NCI-H345 treated with DMSO at 0.1 percent for 48 hours (cell line): Measurements from ENCODE around the gene P2RY6.

Experiments used
- DNase-seq: peaks from one replicate; lab custom pipeline; 2025; ENCODE audit not compliant: unreplicated experiment; lab: John Stamatoyannopoulos, UW

P2RY6 gene

DNA sequence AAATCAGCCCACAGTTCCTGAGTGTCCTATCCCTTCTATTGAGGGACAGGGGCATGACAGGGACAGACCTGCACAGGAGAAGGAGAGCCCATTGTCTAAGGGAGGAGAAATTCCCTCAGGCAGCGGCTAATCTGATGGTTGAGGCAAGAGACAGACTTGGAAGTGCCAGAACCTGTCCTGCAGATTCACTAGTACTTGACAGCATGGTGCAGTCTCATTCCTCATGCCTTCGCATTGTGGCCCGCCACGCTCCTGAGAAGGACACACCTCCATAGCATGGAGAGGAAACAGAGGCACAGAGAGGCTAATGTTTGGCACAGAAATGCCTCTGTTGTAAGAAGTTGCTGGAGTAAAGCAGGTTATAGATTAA, 3.2 kb downstream of the P2RY6 start:
- DNase-seq = no peak

DNA sequence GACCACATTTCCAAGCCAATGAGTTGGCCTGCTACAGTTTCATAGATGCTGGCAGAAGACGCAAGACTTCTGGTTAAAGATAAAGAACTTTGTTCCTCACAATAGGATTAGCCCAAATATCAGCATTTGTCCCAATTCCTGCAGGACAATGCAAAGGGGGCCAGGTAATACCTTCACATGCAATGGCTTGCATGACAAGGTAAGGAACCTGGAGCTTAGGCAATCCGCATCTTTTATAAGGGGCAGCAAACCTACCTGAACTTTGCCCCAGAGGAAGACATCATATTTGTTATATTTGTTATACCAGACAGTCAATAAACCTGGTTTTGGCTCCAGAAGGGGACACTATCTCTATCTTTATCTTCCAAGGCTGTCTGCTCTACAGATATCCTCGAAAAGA, 5.3 kb downstream of the P2RY6 start:
- no peak for DNase-seq

DNA sequence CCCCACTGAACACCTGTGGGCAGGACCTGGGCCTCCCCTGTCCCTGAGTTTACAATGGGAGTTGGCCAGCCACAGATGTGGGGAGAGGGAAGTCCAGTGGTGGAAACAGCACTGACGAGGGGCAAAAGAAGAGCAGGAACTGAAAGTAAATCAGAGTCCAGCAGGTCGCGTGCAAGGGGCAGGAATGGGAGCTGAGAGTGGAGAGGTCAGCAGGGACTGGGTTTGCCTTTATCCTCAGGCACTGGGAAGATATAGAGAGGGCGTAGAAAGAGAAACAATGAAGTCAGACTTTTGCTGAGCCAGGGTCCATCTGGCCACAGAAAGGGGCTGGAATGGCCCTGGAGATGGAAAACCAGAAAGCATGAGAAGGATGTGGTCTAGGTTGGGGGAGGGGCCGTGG, 8.5 kb downstream of the P2RY6 start:
- no peak for DNase-seq

DNA sequence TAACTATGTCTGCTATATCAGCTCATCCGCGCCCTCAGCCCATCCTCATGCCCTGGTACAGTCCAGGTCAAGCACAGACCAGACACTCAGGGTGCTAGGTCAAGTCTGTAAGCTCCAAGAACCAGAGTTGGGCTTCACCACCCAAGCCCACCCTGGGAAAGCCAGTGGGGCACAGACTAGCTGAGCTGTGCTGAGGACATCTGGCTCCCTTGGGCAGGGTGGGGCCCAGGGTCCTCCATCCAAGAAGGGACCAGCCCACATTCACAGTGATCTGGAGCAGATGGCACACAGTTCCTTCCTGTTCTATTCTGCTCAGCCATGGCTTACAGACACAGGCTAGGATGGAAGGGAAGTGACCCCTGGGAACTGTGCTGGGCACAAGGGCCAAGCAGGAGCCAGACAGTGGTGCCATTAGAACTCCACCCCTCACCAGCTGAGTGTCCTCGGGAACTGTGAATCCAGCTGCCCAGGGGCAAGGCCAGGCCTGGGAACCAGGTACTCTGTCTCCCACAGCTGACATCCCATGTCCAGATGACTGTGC, 9.1 kb downstream of the P2RY6 start:
- no peak for DNase-seq

DNA sequence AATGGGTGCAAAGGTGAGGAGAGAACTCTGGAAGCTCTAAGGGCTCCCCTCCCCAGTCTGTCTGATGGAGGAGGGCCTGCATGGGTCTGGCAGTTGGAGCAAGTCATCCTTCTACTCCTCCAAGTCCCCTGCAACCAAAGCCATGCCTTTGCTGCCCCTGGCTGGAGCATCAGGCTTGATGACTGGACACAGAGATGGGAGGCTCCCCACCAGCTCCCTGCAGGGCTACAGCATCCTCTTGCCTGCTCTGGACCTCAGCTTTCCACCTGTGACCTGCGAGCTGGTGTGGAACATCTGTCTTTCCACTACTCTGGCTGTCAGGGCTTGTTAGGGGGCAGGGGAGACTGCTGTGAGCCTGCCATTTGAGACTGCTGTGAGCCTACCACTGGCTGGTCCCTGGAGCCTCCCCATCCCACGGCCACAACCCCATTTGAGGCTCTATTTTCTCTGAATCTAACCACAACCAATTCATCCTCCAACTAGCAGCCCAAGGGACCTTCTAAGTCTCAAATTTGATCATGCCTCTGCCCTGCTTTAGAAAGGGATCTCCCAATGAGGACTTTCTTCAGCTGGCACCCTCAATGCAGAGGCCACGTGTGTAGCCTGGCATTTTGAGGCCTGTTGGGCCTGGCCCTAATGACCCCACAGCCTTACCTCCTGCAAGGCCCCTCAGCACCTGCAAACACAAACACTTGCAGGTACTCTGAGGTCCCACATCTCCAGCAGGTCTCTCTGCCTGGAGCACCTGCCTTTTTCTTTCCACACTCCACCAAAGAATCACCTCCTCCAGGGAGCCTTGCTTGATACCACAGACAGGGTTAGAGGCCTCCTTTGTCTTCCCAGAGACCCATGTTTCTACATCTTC, 9.9 kb downstream of the P2RY6 start:
- no peak for DNase-seq

DNA sequence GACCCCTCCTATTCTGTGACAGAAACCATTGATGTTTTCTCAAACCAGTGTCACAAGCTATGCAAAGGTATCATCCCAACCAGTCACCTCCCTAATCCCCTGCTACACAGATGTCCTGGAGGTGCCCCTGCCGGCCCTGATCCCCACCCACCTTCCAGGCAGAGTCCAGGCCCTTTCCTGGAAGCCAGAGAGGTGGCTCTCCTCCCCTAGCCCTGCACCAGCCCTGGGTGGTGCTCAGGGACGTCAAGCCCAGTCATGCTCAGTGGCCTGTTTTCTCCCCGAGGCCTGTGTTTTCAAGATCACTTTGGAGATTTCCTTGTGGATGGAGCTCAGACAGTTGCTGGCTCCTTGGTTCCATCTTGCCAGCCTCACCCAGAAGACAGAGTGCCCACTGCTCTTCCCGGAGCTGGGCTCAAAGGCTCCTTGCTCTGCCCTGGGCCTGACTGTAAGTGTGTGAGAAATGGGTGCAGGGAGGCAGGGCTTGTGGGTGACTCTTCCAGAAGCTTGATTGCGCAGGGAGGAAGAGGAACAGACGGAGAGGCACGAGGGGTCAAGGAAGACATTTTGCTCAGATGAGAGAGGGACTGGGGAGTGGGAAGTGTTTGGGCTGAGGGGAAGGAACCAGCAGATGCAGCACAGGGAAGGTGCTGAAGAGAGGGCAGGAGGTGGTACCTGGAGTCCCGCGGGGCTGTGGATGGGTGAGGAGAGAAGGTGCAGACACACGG, 11.3 kb downstream of the P2RY6 start:
- no peak for DNase-seq

DNA sequence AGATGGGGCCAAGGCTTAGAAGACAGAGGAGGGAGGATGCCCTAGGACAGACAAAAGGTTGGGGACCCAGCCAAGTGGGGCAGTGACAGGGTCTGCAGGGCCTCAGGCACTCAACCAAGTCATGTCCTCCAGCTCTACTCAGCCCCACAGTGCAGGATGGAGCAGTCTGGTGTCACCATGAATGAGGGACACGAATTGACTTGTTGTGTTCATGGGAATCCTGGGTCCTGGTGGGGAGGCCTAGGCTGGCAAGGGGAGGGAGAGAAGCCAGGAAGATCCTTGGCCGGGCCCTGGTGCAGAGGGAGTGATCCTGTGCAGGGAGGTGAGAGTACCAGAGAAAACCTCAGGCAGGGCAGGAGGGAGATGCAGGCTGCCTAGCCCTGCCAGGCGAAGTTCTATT, 12.0 kb downstream of the P2RY6 start:
- DNase-seq = no peak

DNA sequence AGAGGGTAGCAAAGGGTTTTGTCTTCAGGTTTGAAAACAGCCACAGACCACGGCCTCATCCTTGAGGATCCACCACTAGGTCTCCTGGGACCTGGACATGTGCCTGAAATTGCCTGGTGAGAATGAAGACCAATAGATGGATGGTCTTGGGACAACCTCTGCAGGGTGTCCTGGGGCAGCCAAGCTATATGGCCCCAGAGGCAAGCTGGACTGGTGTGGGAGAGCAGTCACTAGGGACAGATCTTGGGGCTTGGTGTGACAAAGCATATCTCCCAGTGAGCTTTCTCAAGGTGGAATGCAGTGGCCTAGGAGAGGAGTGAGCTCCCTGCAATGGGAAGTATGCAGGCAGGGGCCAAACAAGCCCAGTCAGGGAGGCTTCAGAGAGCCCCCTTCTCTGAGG, 13.6 kb downstream of the P2RY6 start:
- DNase-seq = no peak

DNA sequence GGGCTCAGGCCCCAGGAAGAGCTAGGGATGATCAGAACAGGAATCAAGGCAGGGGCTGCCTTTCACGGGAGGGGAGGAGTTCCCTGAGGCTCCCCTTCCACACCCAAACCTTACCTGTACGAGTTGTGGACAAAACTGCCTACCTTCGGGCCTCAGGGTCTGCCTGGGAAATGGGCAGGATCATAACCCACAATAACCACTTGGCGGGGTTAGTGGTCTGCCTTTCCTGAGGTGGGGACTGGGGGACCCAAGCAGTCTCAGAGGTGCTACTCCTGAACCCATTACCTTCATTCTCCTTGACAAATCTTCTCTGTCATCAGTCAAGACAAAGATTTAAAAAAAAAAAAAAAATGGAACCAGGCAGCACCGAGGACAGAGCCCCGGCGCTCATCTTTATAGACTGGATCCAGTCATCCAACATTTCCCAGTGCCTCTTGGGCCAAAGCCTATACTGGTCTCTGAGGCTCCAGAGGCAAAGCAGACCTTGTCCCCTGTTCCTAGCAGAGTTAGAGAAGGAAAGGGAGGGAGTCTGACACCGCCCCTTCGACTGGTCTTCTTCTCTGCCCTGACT, 14.2 kb downstream of the P2RY6 start:
- no peak for DNase-seq

DNA sequence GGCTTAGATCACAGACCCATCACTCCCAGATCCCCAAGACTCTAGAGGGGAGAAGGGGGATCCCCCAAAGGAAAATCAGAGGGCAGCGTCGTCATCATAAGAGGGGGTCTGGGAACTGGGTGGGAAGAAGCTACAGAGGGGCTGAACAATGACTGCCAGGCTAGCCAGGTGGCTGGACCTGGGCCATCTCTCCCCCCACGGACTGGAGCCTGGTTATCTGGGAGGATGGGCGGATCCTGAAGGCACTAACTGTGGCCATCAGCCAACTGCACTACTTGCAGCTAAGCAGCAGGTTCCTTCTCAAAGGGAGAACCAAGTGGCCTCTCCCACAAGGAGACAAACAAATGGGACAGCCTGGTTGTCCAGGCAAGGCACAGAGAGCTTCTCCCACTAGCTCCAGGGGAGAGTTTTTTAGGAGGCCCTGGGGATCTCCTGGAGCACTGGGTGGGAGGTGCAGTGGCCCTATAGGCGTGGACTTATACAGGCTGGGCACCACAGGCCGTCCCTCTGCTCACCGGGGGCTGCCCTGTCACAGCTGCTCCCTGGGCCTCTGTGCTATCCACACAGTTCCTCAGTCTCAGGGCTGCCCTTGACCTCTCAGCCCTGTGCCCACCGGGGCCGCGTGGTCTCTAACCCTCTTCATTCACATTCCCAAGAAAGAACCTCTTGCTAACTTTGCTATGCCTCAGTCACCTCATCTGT, 15.4 kb downstream of the P2RY6 start:
- DNase-seq = no peak

DNA sequence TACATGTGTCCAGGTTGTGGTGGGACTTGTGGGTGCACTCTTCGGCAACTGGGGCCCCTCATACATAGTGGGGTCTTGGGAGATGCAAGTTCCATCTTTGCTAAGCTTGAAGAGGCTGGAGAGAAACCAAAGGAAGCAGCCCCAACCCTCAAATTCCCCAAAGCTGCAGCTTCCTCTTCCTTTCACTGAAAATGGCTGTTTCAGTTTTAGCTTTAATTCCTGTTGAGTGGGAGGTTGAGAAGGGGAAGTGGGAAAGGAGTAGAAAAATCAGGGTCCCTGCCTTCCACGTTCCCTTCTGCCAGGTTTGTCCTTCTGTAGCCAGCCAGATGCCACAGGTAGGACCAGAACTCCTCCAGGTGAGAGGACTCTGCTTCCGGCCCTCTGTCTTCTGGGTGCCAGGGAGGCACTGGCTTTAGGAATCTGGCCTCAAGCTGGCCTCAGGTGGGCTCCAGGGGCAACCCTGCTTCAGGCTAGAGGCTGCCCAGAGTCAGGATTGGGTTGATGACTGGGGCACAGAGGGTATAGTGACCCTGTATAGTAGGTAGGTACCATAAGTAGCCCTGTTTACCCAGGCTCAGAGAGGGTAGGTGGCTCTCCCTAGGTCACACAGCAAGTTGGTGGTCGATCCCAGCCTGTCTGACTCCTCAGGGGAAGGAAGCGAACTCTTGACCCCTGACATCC, 16.2 kb downstream of the P2RY6 start:
- DNase-seq = no peak

DNA sequence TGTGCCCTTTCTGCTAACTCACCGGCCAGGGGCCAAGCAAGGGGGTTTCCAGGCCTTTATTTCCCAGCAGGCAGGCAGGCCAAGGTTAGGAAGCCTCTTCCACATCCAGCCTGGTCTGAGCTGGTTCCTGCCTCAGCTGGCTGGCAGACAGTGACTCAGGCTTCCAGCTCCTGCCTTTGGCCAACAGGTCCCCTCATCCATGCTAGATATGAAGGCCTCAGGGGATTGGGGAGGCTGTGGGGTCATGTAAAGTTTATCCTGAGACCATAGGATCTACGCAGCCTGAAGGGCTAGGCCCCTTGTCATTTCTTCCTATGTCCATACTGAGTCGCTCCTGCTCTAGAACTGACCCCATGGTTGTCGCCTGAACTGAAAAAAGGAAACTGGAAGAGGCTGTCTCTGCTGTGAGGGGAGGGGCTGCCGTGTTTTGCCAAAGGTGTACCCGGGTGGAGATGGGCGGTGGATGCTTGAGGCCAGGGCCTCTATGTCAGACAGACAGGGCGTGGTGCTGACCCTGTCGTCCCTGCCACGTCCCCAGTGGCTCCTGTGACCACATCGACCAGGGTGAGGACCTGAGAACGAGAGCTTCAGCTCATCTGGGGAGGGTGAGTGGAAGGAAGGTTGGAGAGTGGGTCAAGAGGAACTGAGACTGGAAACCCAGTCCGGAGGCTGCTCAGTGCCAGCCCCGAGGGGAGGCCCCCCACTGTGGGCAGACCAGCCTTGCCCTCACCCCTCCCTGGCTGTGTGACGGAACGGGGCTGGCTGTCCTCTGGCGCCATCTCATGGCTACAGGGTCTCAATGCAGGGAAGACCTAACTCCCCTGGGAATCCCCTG, 17.0 kb downstream of the P2RY6 start:
- peak; percentile 42 for DNase-seq

DNA sequence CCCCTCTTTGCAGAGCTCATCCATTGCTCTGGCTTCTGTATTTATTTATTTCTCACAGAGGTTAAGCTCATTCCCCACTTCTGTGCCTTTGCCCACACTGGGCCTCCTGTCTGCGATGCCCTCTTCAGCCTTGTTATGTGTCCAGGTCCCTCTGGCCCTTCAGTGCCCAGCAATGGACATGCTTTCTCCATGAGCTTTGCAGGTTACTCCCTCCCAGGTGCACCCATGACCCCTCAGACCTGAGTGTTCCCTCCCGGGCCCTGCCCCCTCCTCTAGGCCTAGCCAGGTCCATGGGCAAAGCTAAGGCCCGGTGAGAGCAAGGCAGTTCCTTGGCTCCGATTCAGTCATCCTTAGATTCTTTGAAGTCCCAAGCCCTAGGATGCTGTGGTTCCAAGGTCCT, 18.4 kb downstream of the P2RY6 start:
- no peak for DNase-seq

DNA sequence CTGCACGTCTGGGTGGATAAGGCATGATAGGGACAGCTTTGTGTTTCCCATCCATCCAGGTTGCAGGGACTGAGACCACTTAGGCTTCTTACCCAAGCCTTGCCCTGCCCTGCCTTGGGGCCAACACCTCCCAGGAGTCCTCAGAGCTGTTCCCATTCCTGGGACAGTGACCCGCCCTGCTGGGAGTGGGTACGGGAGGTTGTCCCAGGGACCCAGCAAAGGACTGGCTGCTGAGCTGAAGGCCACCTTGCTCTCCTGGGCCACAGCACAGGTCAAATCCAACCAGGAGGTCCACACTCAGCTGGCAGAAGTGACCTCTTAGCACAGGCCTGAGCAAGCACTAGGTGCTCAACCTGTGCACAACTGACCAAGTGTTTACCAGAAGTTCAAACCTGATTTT, 19.1 kb downstream of the P2RY6 start:
- DNase-seq = no peak

DNA sequence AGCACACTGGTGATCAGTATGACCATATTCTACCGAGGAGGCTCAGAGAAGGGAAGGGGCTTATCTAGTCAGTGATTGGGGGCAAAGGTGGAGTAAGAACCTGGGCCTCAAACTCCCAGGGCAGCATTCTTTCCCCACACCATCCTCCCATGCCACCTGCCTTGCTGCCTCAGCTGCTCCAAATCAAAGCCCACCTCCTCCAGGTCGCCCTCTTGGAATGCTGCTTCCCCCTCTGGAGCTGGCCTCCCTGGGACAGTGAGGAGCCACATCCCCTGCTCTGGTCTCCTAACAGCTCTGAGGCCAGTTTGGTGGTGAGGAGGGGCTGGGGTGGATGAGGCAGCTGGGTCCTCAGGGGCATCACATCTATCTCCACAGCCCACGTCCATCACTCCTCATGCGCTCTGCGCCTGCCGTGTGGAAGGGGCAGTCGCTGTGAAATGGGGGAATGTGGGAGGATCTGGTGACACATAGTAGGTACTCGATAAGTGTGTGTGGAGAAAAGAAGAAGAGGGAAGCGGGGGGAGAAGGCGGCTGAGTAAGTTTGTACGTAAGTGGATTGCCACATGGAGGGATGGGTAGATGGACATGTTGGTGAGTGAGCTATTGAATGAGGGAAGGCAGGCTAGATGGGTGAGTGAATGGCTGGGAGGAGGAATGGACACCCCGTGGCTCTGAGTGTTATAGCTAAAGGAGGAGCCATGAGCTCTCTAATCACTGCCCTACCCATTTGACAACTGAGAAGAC, 19.8 kb downstream of the P2RY6 start:
- no peak for DNase-seq

DNA sequence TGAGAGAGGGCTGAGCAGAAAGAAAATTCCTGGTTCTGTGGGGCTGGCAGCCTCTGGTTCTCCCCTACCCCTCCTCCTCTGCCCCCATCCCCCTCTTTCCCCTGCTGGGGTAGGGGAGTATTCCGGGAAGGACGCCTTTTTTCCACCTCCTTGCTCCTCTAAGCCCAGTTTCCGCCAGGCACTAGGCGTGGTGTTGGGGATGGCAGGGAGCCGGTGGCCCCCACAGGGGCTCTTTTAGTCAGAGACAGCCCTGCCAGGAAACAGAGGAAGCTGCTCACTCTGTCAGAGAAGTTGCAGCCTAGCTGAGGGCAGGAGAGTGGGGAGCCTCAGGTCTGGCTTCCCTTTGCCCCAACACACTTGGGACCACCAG, 20.4 kb downstream of the P2RY6 start:
- DNase-seq = no peak

DNA sequence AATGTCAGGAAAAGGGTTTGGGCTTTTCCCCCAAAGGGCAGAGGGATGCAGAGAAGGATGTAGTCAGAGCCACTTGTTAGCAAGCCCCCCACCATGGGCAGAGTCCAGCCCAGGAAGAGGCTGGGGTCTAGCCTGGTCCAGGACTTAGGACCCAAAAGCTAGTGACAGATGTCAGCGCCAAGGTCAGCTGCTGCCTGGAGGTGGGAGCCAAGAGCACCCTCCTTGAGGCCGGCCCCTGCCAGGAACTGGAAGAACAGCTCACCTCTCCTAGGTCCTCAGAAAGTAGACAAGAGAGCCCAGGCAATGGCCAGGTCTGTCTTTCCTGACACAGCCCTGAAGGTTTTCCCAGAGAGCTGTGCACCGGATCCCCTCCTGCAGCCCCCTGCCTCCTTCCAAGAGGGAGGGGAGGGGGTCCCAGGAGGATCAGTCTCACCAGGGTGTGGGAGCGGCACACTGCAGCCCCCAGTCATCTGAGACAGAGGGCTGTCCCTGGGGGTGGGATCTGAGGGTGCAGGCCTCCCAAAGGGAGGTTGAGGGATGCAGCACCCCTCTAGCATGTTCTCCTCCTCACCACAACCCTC, 21.3 kb downstream of the P2RY6 start:
- DNase-seq = no peak

DNA sequence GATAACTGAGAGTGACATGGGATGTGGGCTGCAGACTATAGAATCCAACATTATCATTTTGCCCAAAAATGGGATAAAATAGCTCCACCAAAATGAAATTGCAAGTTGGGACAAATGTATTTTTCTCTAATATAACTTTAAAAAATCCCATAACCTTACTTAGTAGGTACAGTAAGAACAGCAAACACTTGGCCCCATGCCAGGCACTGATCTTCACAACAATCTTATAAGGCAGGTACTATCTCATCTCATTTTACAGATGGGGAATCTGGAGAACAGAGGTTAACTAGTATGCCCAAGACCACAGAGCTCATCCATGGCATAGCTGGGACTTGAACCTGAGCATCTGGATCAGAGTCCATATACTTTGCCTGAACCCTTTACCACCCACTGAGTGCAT, 22.5 kb downstream of the P2RY6 start:
- DNase-seq = no peak
